GM18505 (cell line): ENCODE data around the gene ARL4D.
"Not testable (repeated sequence)": the region's sequence is repeated elsewhere in the genome, so short reads cannot be mapped to it uniquely, and the experiment has no call there.

Experiments used
- ATAC-seq: cut with Tn5 transposase; IDR thresholded peaks from one replicate; pipeline ENCODE4 v1.9.1; 2021; ENCODE audit not compliant: unreplicated experiment
- POLR2A ChIP-seq: IDR thresholded peaks from 4 replicates; pipeline ENCODE4 v1.6.1; 2011; ENCODE audit warnings: borderline replicate concordance; ENCODE audit not compliant: insufficient read depth, insufficient read length; ENCODE audit errors: extremely low read depth

The ARL4D gene

GRCh38 chr17:43410557-43411368 is 12.0 kb downstream of the ARL4D start:
- TF ChIP-seq POLR2A, result no peak
- no peak for ATAC-seq

DNA sequence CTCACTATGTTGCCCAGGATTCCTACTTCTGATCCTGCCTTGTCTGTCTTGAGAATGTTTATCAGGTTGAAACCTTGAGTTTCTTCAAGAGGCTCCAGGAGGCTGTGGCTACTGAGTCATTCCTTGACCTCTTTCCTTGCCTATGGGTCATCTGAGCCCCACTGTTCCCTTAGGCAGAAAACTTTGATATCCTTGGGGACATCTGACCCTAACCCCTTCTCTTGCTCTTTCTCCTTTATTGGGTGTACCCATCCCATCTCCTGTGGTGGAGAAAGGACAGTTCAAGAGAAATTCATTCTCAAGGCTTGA is 12.5 kb downstream of the ARL4D start:
- no peak for TF ChIP-seq POLR2A
- no peak for ATAC-seq

GRCh38 chr17:43411749-43412148 is 13.0 kb downstream of the ARL4D start:
- ATAC-seq, result no peak
- TF ChIP-seq POLR2A, result no peak

DNA sequence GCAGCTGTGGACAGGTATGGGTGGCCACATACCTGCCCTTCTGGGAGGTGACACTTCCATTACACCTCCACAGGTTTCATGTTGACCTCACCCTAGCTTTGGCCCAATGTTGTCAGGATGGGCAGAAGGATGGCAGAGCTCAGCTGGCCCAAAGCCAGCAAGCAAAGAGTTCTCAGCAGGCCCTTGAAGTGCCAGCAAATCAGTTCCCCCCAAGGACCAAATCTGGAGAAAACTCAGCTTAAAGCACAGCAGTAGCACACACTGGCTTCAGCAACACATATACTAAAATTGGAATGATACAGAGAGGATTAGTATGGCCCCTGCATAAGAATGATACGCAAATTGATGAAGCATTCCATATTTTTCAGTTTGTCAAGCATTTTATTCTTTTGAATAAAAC is 13.4 kb downstream of the ARL4D start:
- TF ChIP-seq POLR2A, result no peak
- no peak for ATAC-seq

- ATAC-seq, result no peak
- no peak for TF ChIP-seq POLR2A
Measured at GRCh38 chr17:43416998-43417890, 18.5 kb downstream of the ARL4D start.

DNA sequence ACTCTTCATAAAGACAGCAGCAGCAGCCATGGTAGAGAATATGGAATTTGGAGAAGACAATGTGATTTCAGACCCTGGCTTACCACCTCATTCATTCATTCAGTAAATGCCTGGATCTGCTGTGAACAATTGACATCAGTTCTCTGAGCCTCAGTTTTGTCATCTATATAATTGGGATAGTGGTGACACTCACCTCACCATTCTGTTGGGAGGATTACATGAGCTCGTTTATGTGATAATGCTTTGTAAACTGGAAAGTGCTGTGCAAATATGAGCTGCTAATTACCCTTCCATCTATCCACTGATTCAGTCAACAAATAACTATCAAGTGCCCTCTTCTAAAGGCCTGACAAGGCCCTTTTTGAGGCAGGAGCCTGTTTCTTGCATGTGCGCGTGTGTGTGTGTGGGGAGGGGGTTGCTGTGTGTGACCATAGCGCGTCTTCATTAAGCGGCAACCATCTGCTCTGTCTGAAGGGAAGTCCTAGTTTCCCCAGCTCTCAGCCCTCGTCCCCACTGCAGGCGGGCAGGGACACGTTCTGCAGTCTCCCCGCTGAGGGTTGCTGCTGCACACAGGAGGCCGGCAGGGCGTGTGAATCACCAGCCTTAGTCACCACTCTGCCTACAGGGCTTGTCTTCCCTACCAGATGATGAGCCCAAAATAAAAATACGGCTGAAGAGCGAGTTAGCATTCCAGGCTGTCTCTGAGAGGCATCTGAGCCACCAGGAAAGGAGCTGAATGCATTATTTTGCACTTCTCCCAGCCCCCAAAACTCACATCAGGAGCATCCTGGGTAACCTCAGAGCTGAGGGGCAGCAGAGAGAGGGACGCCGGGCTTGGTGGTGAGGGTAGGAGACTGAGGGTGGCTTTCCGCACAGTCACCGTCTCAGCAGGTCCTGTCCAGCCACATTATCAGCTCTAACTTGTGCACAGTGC is 19.9 kb downstream of the ARL4D start:
- no peak for TF ChIP-seq POLR2A
- ATAC-seq, result no peak

DNA sequence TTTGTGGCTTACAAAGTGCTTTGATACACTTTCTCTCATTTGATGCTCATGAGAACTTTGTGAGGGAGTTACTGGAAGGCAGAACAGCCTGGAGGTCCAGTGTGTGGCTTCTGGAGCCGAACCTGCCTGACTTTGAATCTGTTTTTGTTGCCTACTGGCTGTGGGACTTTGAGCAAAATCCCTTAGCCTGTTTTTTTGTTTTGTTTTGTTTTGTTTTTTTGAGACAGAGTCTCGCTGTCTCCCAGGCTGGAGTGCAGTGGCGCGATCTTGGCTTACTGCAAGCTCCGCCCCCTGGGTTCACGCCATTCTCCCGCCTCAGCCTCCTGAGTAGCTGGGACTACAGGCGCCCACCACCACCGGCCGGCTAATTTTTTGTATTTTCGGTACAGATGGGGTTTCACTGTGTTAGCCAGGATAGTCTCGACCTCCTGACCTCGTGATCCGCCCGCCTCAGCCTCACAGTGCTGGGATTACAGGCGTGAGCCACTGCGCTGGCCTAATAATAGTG is 20.6 kb downstream of the ARL4D start:
- not testable (repeated sequence) for ATAC-seq

DNA sequence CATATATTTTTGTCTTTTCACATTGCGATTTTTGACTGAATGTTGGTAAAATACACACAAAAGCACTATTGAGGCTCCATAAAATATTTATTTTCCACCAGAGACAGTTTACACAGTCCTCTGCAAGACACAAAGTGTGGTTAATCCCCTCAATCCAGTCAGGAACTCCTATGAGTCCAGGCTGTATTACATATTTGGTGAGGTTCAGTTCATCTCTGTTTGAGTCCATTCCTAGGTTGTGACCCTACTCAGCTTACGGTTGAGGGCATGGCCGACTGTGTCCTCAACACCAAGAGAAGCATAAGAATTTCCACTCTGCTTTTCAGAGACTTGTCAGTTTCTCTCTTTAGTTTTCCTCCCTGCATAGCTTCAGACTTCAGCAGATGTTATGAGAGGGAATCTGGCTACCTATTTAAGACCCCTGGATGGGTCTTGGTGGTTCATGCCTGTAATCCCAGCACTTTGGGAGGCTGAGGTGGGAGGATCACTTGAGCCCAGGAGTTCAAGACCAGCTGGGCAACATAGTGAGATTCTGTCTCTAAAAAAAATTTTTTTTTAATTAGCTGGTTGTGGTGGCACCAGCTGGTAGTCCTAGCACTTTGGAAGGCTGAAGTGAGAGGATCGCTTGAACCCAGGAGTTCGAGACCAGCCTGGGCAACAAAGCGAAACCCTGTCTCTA is 25.1 kb downstream of the ARL4D start:
- no peak for TF ChIP-seq POLR2A
- no peak for ATAC-seq

- ATAC-seq, result no peak
Measured at GRCh38 chr17:43427362-43428043, 28.7 kb downstream of the ARL4D start.

DNA sequence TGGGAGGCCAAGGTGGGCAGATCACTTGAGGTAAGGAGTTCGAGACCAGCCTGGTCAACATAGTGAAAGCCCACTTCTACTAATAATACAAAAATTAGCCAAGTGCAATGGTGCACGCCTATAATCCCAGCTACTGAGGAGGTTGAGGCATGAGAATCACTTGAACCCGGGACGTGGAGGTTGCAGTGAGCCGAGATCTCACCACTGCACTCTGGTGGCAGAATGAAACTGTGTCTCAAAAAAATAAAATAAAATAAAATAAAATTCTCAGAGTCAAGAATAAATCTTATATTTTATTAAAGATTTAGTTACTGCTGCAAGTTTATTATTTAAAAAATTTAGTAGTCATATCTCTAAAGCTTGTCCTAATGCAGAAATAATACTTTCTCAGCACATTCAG is 29.7 kb downstream of the ARL4D start:
- ATAC-seq, result no peak
- no peak for TF ChIP-seq POLR2A

More at GRCh38 chr17:43427362-43428043, 28.7 kb downstream of the ARL4D start:
- TF ChIP-seq POLR2A, result no peak

DNA sequence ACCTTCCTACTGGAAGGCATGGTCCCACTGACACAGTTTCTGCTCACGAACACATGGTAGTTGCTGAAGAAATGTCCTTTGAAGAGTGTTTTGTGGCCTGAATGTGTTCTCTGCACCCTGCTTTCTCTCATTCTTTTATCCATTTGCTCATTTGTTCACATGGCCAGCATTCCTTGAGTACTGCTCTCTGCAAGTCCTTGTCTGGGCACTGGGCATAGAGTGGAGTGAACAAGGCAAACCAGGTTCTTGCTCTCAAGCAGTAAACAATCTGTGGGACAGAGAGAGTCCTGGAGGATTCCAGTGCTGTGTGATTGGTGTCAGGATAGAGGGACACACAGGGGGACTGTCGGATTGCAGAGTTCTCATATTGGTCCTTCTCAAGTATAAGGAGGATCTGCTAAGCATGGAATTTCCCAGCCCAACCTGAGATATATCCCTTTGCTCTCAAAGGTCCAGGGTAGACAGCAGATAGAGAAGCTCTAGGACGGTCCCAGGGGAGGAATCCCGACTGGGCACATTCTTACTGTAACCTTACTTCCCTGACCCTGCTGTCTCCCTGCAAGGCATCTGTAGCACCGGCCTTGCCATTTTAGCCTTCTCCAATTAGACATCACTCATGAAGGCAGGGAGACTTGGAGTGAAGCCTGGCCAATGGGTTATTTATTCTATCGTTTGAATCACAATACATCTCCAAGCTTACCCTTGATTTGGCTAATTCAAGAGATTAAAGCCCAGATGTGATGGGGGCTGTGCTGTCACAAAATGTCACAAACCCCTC is 32.3 kb downstream of the ARL4D start:
- TF ChIP-seq POLR2A, result no peak
- no peak for ATAC-seq
